ENCODE results near the gene AHCYL1. TPM values are rescaled to one million over a fixed set of nuclear protein-coding genes. Genes with fewer than 3 reads are reported as not detected.

AHCYL1 gene
- total RNA-seq, 6 experiments from 2014 or later, result 51.4 to 77.5 (median 56.0) TPM

DNA sequence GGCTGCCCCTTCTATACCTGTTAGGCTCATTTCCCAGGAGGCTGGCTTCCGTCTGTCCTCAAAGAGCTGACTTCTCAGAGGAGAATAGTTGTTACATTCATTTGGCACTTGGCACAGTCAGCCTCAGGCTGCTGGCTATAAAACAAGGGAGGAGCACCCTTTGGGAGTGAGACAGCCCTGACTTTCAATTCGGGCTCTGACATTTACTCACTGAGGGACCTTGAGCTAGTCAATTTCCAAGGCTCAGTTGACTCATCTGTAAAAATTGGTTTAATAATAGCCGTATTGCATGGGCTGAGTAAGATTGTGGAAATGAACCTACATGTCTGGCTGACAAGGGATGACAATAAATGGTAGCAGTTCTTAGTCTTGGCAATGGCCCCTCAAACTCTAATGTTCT is 72.2 kb downstream of the AHCYL1 start:
- WGBS (ENCODE audit: insufficient coverage, low coverage, low lambda C conversion rate, missing lambda C conversion rate), result 56% methylated on average over 3 of the region's 3 CpGs
- peaks cover 0 to 47% (median 16%) of the 10 kb centered on the region in 4 donors for H3K36me3 ChIP-seq
- intact Hi-C loops (cut with DNase I), result loop anchor here in 1 of 2 donors (10.0 kb wide), 1 partner anchor 48 kb away; no protein-coding TSS in a partner anchor
- no peaks in the 10 kb centered on the region for H3K4me1 ChIP-seq
- no peak for ATAC-seq
- no peaks in the 10 kb centered on the region for H3K9me3 ChIP-seq
- no peaks in the 10 kb centered on the region for H3K27me3 ChIP-seq
- no peak overlapping the region for H3K27ac ChIP-seq
- DNase-seq, result no peak
- TF ChIP-seq POLR2A (IDR thresholded peaks at IDR 0.05) (no peak), CTCF (IDR thresholded peaks at IDR 0.05) (no peak)
- no peak overlapping the region for H3K4me3 ChIP-seq

DNA sequence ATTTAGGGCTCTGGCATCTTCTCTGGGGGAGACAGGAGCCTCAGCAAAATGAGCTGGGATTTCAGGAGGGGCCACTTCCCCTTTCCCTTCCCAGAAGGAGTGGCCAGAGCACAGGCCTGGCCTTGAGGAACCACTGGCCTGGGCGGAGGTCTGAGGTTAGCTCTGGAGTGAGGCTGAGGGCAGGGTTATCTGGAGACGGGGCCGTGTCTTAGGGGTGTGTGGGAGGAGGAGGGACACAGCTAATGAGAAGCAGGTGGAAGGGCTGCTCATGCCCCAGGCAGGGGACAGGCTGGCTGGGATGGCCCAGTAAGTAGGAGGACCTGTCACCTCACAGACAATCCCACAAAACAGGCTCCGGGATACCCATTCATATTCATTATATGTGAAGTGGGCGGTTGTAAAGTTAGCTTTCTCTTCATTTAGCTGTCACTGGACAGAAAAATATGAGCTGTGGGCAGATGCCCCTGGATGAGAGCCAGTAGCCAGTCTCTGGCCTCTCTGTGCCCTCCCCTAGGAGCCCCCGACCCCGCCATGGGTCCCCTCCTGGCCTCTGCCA is 73.5 kb downstream of the AHCYL1 start:
- Histone ChIP-seq H3K27ac (no peak overlapping the region), H3K27me3 (no peaks in the 10 kb centered on the region), H3K9me3 (no peaks in the 10 kb centered on the region), H3K4me3 (no peak overlapping the region), H3K4me1 (no peaks in the 10 kb centered on the region), H3K36me3 (peaks cover 0 to 40% (median 14%) of the 10 kb centered on the region in 4 donors)
- TF ChIP-seq POLR2A (IDR thresholded peaks at IDR 0.05) (no peak), CTCF (IDR thresholded peaks at IDR 0.05) (no peak)
- intact Hi-C loops (cut with DNase I), result loop anchor here in 1 of 2 donors (10.0 kb wide), 1 partner anchor 47 kb away; no protein-coding TSS in a partner anchor
- DNase-seq (no peak), ATAC-seq (peak in 1 of 4 donors; percentile 25)
- WGBS (ENCODE audit: insufficient coverage, low coverage, low lambda C conversion rate, missing lambda C conversion rate), result 64% methylated on average over 3 of the region's 7 CpGs

DNA sequence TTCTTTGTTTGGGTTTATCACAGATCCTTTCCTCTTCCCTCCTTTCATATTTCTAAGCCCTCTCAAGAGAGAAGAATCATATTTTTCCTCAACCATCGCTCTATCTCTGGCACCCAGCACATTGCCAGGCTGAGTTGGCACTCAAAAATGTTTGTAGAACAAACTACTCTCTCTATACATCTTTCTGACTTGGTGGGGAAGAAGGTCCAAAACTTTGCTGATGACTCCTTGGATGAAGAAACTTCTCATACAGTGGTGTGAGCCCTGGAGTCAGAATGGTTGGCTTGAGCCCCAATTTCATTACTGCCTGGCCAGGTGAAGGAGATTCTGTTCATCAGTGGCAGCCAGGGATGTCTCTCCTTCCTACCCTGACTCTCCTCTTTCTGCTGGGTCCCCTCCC is 74.0 kb downstream of the AHCYL1 start:
- no peak overlapping the region for H3K4me3 ChIP-seq
- no peaks in the 10 kb centered on the region for H3K27me3 ChIP-seq
- no peaks in the 10 kb centered on the region for H3K4me1 ChIP-seq
- intact Hi-C loops (cut with DNase I), result loop anchor here in 1 of 2 donors (10.0 kb wide), 1 partner anchor 46 kb away; no protein-coding TSS in a partner anchor
- peaks cover 0 to 36% (median 13%) of the 10 kb centered on the region in 4 donors for H3K36me3 ChIP-seq
- 64% methylated on average over 1 of the region's 1 CpG for WGBS (ENCODE audit: insufficient coverage, low coverage, low lambda C conversion rate, missing lambda C conversion rate)
- H3K9me3 ChIP-seq, result no peaks in the 10 kb centered on the region
- no peak for DNase-seq
- ATAC-seq, result no peak
- H3K27ac ChIP-seq, result no peak overlapping the region
- TF ChIP-seq POLR2A (IDR thresholded peaks at IDR 0.05) (no peak), CTCF (IDR thresholded peaks at IDR 0.05) (no peak)

GRCh38 chr1:110059133-110059863 is 74.7 kb downstream of the AHCYL1 start:
- Histone ChIP-seq H3K9me3 (no peaks in the 10 kb centered on the region), H3K27me3 (no peaks in the 10 kb centered on the region), H3K4me3 (no peak overlapping the region), H3K27ac (no peak overlapping the region), H3K36me3 (peaks cover 0 to 33% (median 11%) of the 10 kb centered on the region in 4 donors), H3K4me1 (no peaks in the 10 kb centered on the region)
- no peak for DNase-seq
- WGBS (ENCODE audit: insufficient coverage, low coverage, low lambda C conversion rate, missing lambda C conversion rate), result 78% methylated on average over 6 of the region's 6 CpGs
- intact Hi-C loops (cut with DNase I), result loop anchor here in 1 of 2 donors (10.0 kb wide), 1 partner anchor 46 kb away; no protein-coding TSS in a partner anchor
- ATAC-seq, result no peak
- TF ChIP-seq POLR2A (IDR thresholded peaks at IDR 0.05) (no peak), CTCF (IDR thresholded peaks at IDR 0.05) (no peak)
